ENCODE data around the gene EPO. TPM values are rescaled to one million over a fixed set of nuclear protein-coding genes. Genes with fewer than 3 reads are reported as not detected.

EPO gene
- total RNA-seq, 2 donors from 2014 or later = not detected

DNA sequence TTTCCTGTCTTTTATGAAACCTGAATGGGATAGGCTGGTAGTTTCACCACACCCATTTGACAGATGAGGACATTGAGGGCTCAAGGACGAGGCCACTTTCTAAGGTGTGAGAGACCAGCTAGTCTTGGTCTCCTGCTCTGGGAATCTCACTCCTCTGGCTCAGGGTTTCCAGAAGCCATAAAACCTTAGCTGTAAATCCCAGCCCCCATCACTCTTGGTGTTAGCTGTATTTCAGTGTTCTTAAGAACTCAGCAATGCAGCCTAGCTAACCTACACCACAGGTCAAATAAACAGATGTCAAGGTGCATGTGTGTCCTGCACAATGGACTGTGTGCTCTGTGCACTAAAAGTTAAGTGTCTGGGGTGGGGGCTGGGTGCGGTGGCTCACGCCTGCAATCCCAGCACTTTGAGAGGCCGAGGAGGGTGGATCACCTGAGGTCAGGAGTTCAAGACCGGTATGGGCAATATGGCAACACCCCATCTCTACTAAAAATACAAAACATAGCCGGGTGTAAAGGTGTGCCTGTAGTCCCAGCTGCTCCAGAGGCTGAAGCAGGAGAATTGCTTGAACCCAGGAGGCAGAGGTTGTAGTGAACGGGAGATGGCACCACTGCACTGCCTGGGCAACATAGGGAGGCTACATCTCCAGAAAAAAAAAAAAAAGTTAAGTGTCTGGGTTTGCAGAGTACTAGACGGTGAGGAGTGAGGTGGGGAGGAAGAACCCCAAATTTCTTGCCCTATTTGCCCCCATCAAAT, 567 bp upstream of the EPO start:
- peaks cover 5% of the 10 kb centered on the region for H3K27me3 ChIP-seq (replicated peaks; ENCODE audit: insufficient read depth)
- ATAC-seq (ENCODE audit: insufficient number of reproducible peaks, low FRiP score, low read depth) (no peak), DNase-seq (ENCODE audit: low spot score) (no peak)
- TF ChIP-seq, protein P1, sequence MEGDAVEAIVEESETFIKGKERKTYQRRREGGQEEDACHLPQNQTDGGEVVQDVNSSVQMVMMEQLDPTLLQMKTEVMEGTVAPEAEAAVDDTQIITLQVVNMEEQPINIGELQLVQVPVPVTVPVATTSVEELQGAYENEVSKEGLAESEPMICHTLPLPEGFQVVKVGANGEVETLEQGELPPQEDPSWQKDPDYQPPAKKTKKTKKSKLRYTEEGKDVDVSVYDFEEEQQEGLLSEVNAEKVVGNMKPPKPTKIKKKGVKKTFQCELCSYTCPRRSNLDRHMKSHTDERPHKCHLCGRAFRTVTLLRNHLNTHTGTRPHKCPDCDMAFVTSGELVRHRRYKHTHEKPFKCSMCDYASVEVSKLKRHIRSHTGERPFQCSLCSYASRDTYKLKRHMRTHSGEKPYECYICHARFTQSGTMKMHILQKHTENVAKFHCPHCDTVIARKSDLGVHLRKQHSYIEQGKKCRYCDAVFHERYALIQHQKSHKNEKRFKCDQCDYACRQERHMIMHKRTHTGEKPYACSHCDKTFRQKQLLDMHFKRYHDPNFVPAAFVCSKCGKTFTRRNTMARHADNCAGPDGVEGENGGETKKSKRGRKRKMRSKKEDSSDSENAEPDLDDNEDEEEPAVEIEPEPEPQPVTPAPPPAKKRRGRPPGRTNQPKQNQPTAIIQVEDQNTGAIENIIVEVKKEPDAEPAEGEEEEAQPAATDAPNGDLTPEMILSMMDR (IDR thresholded peaks at IDR 0.05) = no peak
- no peaks in the 10 kb centered on the region for H3K9me3 ChIP-seq
- H3K27ac ChIP-seq = no peak overlapping the region
- no peaks in the 10 kb centered on the region for H3K36me3 ChIP-seq
- H3K4me3 ChIP-seq = no peak overlapping the region
- H3K4me1 ChIP-seq (ENCODE audit: control insufficient read depth in 1 of 2, low read depth in 2 of 2) = peaks cover 0 to 10% of the 10 kb centered on the region in 2 donors

DNA sequence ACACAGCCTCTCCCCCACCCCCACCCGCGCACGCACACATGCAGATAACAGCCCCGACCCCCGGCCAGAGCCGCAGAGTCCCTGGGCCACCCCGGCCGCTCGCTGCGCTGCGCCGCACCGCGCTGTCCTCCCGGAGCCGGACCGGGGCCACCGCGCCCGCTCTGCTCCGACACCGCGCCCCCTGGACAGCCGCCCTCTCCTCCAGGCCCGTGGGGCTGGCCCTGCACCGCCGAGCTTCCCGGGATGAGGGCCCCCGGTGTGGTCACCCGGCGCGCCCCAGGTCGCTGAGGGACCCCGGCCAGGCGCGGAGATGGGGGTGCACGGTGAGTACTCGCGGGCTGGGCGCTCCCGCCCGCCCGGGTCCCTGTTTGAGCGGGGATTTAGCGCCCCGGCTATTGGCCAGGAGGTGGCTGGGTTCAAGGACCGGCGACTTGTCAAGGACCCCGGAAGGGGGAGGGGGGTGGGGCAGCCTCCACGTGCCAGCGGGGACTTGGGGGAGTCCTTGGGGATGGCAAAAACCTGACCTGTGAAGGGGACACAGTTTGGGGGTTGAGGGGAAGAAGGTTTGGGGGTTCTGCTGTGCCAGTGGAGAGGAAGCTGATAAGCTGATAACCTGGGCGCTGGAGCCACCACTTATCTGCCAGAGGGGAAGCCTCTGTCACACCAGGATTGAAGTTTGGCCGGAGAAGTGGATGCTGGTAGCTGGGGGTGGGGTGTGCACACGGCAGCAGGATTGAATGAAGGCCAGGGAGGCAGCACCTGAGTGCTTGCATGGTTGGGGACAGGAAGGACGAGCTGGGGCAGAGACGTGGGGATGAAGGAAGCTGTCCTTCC, 620 bp downstream of the EPO start:
- DNase-seq (ENCODE audit: low spot score) = no peak
- Histone ChIP-seq H3K9me3 (no peaks in the 10 kb centered on the region), H3K27ac (peak overlapping the region in 1 of 2 donors; percentile 28), H3K27me3 (replicated peaks; ENCODE audit: insufficient read depth) (peaks cover 5% of the 10 kb centered on the region), H3K4me1 (ENCODE audit: control insufficient read depth in 1 of 2, low read depth in 2 of 2) (peaks cover 0 to 10% of the 10 kb centered on the region in 2 donors), H3K4me3 (no peak overlapping the region), H3K36me3 (no peaks in the 10 kb centered on the region)
- ATAC-seq (ENCODE audit: insufficient number of reproducible peaks, low FRiP score, low read depth) = no peak
- TF ChIP-seq, protein P1 (IDR thresholded peaks at IDR 0.05) = no peak

DNA sequence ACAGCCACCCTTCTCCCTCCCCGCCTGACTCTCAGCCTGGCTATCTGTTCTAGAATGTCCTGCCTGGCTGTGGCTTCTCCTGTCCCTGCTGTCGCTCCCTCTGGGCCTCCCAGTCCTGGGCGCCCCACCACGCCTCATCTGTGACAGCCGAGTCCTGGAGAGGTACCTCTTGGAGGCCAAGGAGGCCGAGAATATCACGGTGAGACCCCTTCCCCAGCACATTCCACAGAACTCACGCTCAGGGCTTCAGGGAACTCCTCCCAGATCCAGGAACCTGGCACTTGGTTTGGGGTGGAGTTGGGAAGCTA, 1.2 kb downstream of the EPO start:
- TF ChIP-seq, protein P1 (IDR thresholded peaks at IDR 0.05) = no peak
- peaks cover 5% of the 10 kb centered on the region for H3K27me3 ChIP-seq (replicated peaks; ENCODE audit: insufficient read depth)
- ATAC-seq (ENCODE audit: insufficient number of reproducible peaks, low FRiP score, low read depth) = no peak

DNA sequence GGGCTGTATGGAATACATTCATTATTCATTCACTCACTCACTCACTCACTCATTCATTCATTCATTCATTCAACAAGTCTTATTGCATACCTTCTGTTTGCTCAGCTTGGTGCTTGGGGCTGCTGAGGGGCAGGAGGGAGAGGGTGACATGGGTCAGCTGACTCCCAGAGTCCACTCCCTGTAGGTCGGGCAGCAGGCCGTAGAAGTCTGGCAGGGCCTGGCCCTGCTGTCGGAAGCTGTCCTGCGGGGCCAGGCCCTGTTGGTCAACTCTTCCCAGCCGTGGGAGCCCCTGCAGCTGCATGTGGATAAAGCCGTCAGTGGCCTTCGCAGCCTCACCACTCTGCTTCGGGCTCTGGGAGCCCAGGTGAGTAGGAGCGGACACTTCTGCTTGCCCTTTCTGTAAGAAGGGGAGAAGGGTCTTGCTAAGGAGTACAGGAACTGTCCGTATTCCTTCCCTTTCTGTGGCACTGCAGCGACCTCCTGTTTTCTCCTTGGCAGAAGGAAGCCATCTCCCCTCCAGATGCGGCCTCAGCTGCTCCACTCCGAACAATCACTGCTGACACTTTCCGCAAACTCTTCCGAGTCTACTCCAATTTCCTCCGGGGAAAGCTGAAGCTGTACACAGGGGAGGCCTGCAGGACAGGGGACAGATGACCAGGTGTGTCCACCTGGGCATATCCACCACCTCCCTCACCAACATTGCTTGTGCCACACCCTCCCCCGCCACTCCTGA, 2.4 kb downstream of the EPO start:
- Histone ChIP-seq H3K4me3 (no peak overlapping the region), H3K27me3 (replicated peaks; ENCODE audit: insufficient read depth) (peaks cover 5% of the 10 kb centered on the region), H3K27ac (no peak overlapping the region), H3K36me3 (no peaks in the 10 kb centered on the region), H3K9me3 (no peaks in the 10 kb centered on the region), H3K4me1 (ENCODE audit: control insufficient read depth in 1 of 2, low read depth in 2 of 2) (peaks cover 0 to 10% of the 10 kb centered on the region in 2 donors)
- TF ChIP-seq, protein P1 (IDR thresholded peaks at IDR 0.05) = no peak
- ATAC-seq (ENCODE audit: insufficient number of reproducible peaks, low FRiP score, low read depth) = no peak
- DNase-seq (ENCODE audit: low spot score) = no peak

More for the DNA sequence above, 1.2 kb downstream of the EPO start:
- H3K27ac ChIP-seq = no peak overlapping the region
- peaks cover 0 to 10% of the 10 kb centered on the region in 2 donors for H3K4me1 ChIP-seq (ENCODE audit: control insufficient read depth in 1 of 2, low read depth in 2 of 2)
- DNase-seq (ENCODE audit: low spot score) = no peak
- no peaks in the 10 kb centered on the region for H3K9me3 ChIP-seq
- H3K4me3 ChIP-seq = no peak overlapping the region
- H3K36me3 ChIP-seq = no peaks in the 10 kb centered on the region

Data from thoracic aorta (tissue), 2 donors.